H9 (cell line): ENCODE measurements around the gene PMEPA1. TPM values are rescaled to one million over a fixed set of nuclear protein-coding genes. Genes with fewer than 3 reads are reported as not detected.

Source experiments
- DNase-seq: peaks from one replicate; pipeline ENCODE4 v3.0.0-alpha.2; 2017
- H2AFZ ChIP-seq: one replicate; pipeline ENCODE4 v1.6.1; 2013; ENCODE audit warnings: mild to moderate bottlenecking, low read length, control low read depth, moderate library complexity
- H2AK5ac ChIP-seq: 2 replicates; pipeline ENCODE4 v1.6.1; 2013; ENCODE audit warnings: low read length, control low read depth, mixed read lengths; ENCODE audit not compliant: insufficient read length
- H2BK120ac ChIP-seq: one replicate; pipeline ENCODE4 v1.6.1; 2013; ENCODE audit warnings: low read depth, mild to moderate bottlenecking, low read length, control low read depth, inconsistent platforms; ENCODE audit not compliant: poor library complexity, severe bottlenecking
- H2BK12ac ChIP-seq: 2 replicates; pipeline ENCODE4 v1.6.1; 2013; ENCODE audit warnings: low read length, control low read depth, mixed read lengths, low read depth; ENCODE audit not compliant: insufficient read length
- H2BK15ac ChIP-seq: 2 replicates; pipeline ENCODE4 v1.6.1; 2013; ENCODE audit warnings: low read depth, low read length, control low read depth
- H2BK20ac ChIP-seq: one replicate; pipeline ENCODE4 v1.6.1; 2013; ENCODE audit warnings: low read depth, mild to moderate bottlenecking, low read length, control low read depth, inconsistent platforms; ENCODE audit not compliant: poor library complexity, severe bottlenecking
- H2BK5ac ChIP-seq: 2 replicates; pipeline ENCODE4 v1.6.1; 2013; ENCODE audit warnings: low read length, control low read depth, mixed read lengths; ENCODE audit not compliant: insufficient read length
- H3K14ac ChIP-seq: 2 replicates; pipeline ENCODE4 v1.6.1; 2013; ENCODE audit warnings: low read length, control low read depth; ENCODE audit not compliant: insufficient read depth
- H3K18ac ChIP-seq: 2 replicates; pipeline ENCODE4 v1.6.1; 2013; ENCODE audit warnings: low read depth, mild to moderate bottlenecking, mixed read lengths, low read length, control low read depth; ENCODE audit not compliant: insufficient read length
- H3K23ac ChIP-seq: 2 replicates; pipeline ENCODE4 v1.6.1; 2013; ENCODE audit warnings: low read length, control low read depth, mixed read lengths, low read depth; ENCODE audit not compliant: insufficient read length
- H3K23me2 ChIP-seq: 2 replicates; pipeline ENCODE4 v1.6.1; 2013; ENCODE audit warnings: low read depth, mild to moderate bottlenecking, mixed read lengths, low read length, control low read depth; ENCODE audit not compliant: insufficient read length, poor library complexity, severe bottlenecking
- H3K27ac ChIP-seq: 2 replicates; pipeline ENCODE4 v1.5.1; 2013; ENCODE audit warnings: low read length, control low read depth, mixed read lengths, low read depth; ENCODE audit not compliant: insufficient read length
- H3K27me3 ChIP-seq: 2 replicates; pipeline ENCODE4 v1.6.1; 2013; ENCODE audit warnings: low read length, control low read depth, inconsistent platforms; ENCODE audit not compliant: insufficient read depth
- H3K4ac ChIP-seq: 2 replicates; pipeline ENCODE4 v1.6.1; 2013; ENCODE audit warnings: low read depth, mild to moderate bottlenecking, control low read depth, inconsistent platforms, low read length, moderate library complexity
- H3K4me1 ChIP-seq: 2 replicates; pipeline ENCODE4 v1.6.1; 2013; ENCODE audit warnings: low read length, control low read depth, inconsistent platforms; ENCODE audit not compliant: insufficient read depth
- H3K4me2 ChIP-seq: 2 replicates; pipeline ENCODE4 v1.6.1; 2013; ENCODE audit warnings: low read length, control low read depth, mixed read lengths; ENCODE audit not compliant: insufficient read length, insufficient read depth
- H3K56ac ChIP-seq: 2 replicates; pipeline ENCODE4 v1.6.1; 2013; ENCODE audit warnings: low read depth, mild to moderate bottlenecking, mixed read lengths, low read length, control low read depth; ENCODE audit not compliant: insufficient read length
- H3K79me1 ChIP-seq: 2 replicates; pipeline ENCODE4 v1.6.1; 2013; ENCODE audit warnings: low read depth, mild to moderate bottlenecking, moderate library complexity, low read length, control low read depth, inconsistent platforms; ENCODE audit not compliant: insufficient read depth, poor library complexity, severe bottlenecking
- H3K79me2 ChIP-seq: 2 replicates; pipeline ENCODE4 v1.6.1; 2013; ENCODE audit warnings: low read length, control low read depth, inconsistent platforms; ENCODE audit not compliant: insufficient read depth
- H3K9ac ChIP-seq: 2 replicates; pipeline ENCODE4 v1.6.1; 2013; ENCODE audit warnings: low read length, control low read depth, mixed read lengths; ENCODE audit not compliant: insufficient read length; ENCODE audit errors: extremely low read depth
- H3K9me3 ChIP-seq: one replicate; pipeline ENCODE4 v1.6.1; 2013; ENCODE audit warnings: low read depth, low read length, inconsistent platforms; ENCODE audit not compliant: control insufficient read depth
- H3T11ph ChIP-seq: one replicate; pipeline ENCODE4 v1.6.1; 2013; ENCODE audit warnings: mild to moderate bottlenecking, low read length, control low read depth, inconsistent platforms
- H4K20me1 ChIP-seq: one replicate; pipeline ENCODE4 v1.6.1; 2013; ENCODE audit not compliant: control insufficient read depth, insufficient read length, insufficient read depth
- H4K5ac ChIP-seq: 2 replicates; pipeline ENCODE4 v1.6.1; 2013; ENCODE audit warnings: low read depth, mild to moderate bottlenecking, mixed read lengths, low read length, control low read depth; ENCODE audit not compliant: insufficient read length
- H4K8ac ChIP-seq: replicated peaks from 2 replicates; pipeline ENCODE4 v1.6.1; 2013; ENCODE audit warnings: low read length, control low read depth, mixed read lengths, low read depth; ENCODE audit not compliant: insufficient read length
- H4K91ac ChIP-seq: 2 replicates; pipeline ENCODE4 v1.6.1; 2013; ENCODE audit warnings: low read depth, mild to moderate bottlenecking, moderate library complexity, mixed read lengths, low read length, control low read depth; ENCODE audit not compliant: insufficient read length
- H3K27ac Mint-ChIP-seq, 3 experiments: 2 replicates in 2 of 3; 3 replicates in 1 of 3; pipeline ENCODE4 v1.8.0; 2020 to 2021; ENCODE audit warnings: mixed read lengths in 3 of 3, mild to moderate bottlenecking in 1 of 3, moderate library complexity in 1 of 3
- H3K27me3 Mint-ChIP-seq: 2 replicates; pipeline ENCODE4 v1.8.0; 2021; ENCODE audit warnings: low read depth, mild to moderate bottlenecking, moderate library complexity, mixed read lengths
- H3K36me3 Mint-ChIP-seq, 3 experiments: 2 replicates in 2 of 3; 3 replicates in 1 of 3; pipeline ENCODE4 v1.8.0; 2020 to 2021; ENCODE audit warnings: low read depth in 3 of 3, mixed read lengths in 3 of 3; ENCODE audit not compliant: insufficient read depth in 1 of 3
- H3K4me1 Mint-ChIP-seq, 2 experiments: 2 replicates each; pipeline ENCODE4 v1.8.0; 2020; ENCODE audit warnings: mixed read lengths in 2 of 2
- H3K4me3 Mint-ChIP-seq, 2 experiments: 2 replicates in 1 of 2; 3 replicates in 1 of 2; pipeline ENCODE4 v1.8.0; 2020 to 2021; ENCODE audit warnings: mild to moderate bottlenecking in 2 of 2, mixed read lengths in 2 of 2, moderate library complexity in 1 of 2
- H3K9me3 Mint-ChIP-seq, 2 experiments: 2 replicates in 1 of 2; 3 replicates in 1 of 2; pipeline ENCODE4 v1.8.0; 2020; ENCODE audit warnings: mild to moderate bottlenecking in 2 of 2, mixed read lengths in 2 of 2, moderate library complexity in 1 of 2
- WGBS: extraction: QIAGEN DNeasy Blood & Tissue Kit; methylation state at CpG from one replicate; pipeline ENCODE4 v1.1.7; 2013; ENCODE audit warnings: missing lambda C conversion rate, low lambda C conversion rate, mixed read lengths; ENCODE audit not compliant: insufficient read length; ENCODE audit errors: extremely low coverage; 5-methylcytosine and 5-hydroxymethylcytosine counted together
- total RNA-seq: library from RNA; stranded (reverse); gene quantifications from 2 replicates; pipeline ENCODE4 v1.2.1, GENCODE V29; 2021
- TF ChIP-seq, protein P1 (sequence below): fragments of 200-600 bp; sonication (generic); conservative IDR thresholded peaks from 3 replicates; pipeline ENCODE4 v1.8.0; 2021; ENCODE audit warnings: antibody characterized with exemption, mild to moderate bottlenecking

Gene PMEPA1
- total RNA-seq, 1 experiment from 2014 or later = 34.6 TPM

- Histone ChIP-seq H3K27me3 (no peaks in the 10 kb centered on the region), H4K5ac (no peak overlapping the region), H3K4me1 (no peaks in the 10 kb centered on the region; the same call in 1 of the 2 replicates), H3K14ac (no peak overlapping the region), H2BK12ac (no peak overlapping the region), H3K23me2 (no peaks in the 10 kb centered on the region), H2AFZ (no peak overlapping the region), H4K91ac (no peak overlapping the region), H3T11ph (no peak overlapping the region), H2BK120ac (no peak overlapping the region), H3K9me3 (no peaks in the 10 kb centered on the region), H3K4ac (no peak overlapping the region), H3K79me1 (no peaks in the 10 kb centered on the region), H2BK15ac (no peak overlapping the region), H3K9ac (no peak overlapping the region), H3K27ac (no peak overlapping the region), H2BK5ac (no peak overlapping the region), H2BK20ac (no peak overlapping the region), H3K18ac (no peak overlapping the region), H3K56ac (no peak overlapping the region), H2AK5ac (no peak overlapping the region), H4K20me1 (no peaks in the 10 kb centered on the region), H4K8ac (no peak overlapping the region), H3K4me2 (no peak overlapping the region), H3K79me2 (peaks cover 20% of the 10 kb centered on the region; the same call in 1 of the 2 replicates), H3K23ac (no peak overlapping the region)
- Mint-ChIP-seq H3K27ac (no peak overlapping the region; a peak in 1 of 7 replicates), H3K4me3 (peak overlapping the region in 1 of 2 experiments; percentile 41; a peak in 1 of 5 replicates), H3K4me1 (peaks cover 54 to 58% of the 10 kb centered on the region in 2 experiments), H3K36me3 (peaks cover 0 to 8% (median 0%) of the 10 kb centered on the region in 3 experiments; a peak in 3 of 7 replicates), H3K9me3 (no peaks in the 10 kb centered on the region), H3K27me3 (no peaks in the 10 kb centered on the region)
- no peak for DNase-seq
- TF ChIP-seq, protein P1, sequence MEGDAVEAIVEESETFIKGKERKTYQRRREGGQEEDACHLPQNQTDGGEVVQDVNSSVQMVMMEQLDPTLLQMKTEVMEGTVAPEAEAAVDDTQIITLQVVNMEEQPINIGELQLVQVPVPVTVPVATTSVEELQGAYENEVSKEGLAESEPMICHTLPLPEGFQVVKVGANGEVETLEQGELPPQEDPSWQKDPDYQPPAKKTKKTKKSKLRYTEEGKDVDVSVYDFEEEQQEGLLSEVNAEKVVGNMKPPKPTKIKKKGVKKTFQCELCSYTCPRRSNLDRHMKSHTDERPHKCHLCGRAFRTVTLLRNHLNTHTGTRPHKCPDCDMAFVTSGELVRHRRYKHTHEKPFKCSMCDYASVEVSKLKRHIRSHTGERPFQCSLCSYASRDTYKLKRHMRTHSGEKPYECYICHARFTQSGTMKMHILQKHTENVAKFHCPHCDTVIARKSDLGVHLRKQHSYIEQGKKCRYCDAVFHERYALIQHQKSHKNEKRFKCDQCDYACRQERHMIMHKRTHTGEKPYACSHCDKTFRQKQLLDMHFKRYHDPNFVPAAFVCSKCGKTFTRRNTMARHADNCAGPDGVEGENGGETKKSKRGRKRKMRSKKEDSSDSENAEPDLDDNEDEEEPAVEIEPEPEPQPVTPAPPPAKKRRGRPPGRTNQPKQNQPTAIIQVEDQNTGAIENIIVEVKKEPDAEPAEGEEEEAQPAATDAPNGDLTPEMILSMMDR = no peak
- WGBS = no CpG with 5 or more reads among the region's 21 CpGs
These were observed 43.5 kb downstream of the PMEPA1 start for GRCh38 chr20:57666106-57666833.
